Femur (tissue), 1 donor: ENCODE results near the gene SEMA6B.
A peak's percentile ranks its signal among the peaks of the same experiment; 100 is the strongest.

ENCODE experiments used
- DNase-seq: peaks from one replicate; pipeline ENCODE4 v3.0.0-alpha.2; 2017

Gene SEMA6B

DNA sequence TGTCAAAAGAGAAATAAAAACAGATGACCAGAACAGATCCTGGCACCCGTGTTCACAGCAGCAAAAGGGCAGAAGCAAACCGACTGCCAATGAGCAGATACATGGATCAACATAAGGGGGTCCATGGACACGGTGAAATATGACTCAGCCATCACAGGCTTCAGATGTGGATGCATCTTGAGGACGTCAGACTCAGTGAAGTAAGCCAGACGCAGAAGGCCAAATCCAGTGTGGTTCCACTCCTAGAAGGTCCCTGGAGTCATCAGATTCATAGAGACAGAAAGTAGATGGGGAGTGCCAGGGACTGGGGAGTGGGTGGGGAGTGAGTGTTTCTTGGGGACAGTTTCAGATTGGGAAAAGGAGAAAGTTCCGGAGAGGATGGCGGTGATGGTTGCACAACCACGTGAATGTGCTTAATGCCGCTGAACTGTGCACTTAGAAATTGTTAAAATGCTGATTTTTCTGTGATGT is 28.8 kb upstream of the SEMA6B start:
- no peak for DNase-seq

GRCh38 chr19:4587527-4587926 is 28.0 kb upstream of the SEMA6B start:
- no peak for DNase-seq

GRCh38 chr19:4586691-4587090 is 27.2 kb upstream of the SEMA6B start:
- DNase-seq: no peak

DNA sequence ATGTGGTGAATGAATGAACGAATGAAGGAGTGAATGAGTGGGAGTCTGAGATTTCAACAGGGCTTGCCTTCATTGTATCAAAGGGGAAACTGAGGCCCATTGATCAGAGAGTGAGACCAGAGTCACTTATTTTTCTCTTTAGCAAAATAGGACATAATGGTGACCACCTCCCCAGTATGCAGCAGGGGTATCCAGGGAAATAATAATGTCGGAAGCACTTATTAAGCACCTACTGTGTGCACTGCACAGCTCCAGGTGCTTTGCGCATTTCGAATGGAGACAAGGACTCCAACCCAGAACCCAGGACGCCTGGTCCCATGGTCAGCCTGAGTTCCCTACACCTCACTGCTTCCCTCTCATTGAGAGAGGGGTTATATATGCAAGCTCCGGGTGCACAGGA is 26.8 kb upstream of the SEMA6B start:
- no peak for DNase-seq

DNA sequence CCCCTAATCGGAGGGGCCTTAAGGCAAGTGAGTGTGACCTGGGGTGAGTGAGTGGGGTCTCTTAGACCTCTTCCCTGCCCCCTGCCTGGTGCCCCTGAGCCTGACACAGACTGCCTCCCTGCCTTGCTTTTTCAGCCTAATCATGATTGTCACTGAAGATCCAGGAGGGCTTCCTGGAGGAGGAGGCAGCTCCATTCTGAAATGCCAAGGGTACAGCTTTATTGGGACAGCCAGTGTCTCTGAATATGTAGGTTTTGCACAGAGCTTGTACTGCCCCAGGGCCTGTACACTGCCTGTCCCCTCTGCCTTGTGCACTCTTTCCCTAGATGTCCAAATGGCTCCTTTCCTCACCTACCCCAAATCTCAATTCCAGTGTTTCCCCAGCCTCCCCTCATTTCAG is 26.1 kb upstream of the SEMA6B start:
- no peak for DNase-seq

DNA sequence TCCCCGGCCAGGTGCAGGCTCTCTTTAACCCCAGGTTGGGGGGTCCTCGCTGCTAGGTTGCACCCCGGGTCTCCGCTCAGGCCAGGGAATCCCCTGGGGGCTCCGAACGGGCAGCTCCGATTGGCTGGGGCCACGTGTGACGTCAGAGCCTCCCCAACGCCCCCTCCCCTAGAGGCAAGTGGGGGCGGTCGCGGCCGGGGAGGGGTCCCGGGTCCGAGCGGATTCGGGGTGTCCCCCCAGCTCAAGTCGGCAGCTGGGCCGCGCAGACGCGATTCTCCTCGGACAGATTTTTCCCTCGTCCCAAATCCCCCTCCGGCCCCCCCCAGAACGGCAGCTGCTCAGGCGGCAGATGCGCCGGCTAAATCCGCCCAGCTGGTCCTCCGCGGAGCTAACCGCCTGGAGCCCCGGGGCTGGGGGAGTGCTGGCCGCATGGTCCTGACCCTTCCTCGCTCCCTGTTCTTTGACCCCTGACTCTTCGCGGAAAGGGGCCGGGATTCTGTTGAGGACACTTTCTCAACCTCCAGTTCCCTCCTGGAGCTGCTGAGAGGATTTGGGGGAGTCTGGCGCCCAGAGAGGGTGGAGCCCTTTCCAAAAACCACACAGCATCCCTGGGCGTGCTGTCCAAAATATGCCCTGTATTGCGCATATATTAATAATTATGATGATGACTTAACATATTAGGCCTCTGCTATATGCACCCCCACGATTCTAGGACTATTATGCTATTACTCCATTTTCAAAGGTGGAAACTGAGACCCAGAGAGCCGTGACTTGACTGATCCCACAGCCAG is 25.4 kb upstream of the SEMA6B start:
- peak; percentile 81 for DNase-seq

GRCh38 chr19:4583961-4584669 is 24.6 kb upstream of the SEMA6B start:
- peak; percentile 50 for DNase-seq

- DNase-seq: no peak
Observed at GRCh38 chr19:4582980-4583842, 23.7 kb upstream of the SEMA6B start.

DNA sequence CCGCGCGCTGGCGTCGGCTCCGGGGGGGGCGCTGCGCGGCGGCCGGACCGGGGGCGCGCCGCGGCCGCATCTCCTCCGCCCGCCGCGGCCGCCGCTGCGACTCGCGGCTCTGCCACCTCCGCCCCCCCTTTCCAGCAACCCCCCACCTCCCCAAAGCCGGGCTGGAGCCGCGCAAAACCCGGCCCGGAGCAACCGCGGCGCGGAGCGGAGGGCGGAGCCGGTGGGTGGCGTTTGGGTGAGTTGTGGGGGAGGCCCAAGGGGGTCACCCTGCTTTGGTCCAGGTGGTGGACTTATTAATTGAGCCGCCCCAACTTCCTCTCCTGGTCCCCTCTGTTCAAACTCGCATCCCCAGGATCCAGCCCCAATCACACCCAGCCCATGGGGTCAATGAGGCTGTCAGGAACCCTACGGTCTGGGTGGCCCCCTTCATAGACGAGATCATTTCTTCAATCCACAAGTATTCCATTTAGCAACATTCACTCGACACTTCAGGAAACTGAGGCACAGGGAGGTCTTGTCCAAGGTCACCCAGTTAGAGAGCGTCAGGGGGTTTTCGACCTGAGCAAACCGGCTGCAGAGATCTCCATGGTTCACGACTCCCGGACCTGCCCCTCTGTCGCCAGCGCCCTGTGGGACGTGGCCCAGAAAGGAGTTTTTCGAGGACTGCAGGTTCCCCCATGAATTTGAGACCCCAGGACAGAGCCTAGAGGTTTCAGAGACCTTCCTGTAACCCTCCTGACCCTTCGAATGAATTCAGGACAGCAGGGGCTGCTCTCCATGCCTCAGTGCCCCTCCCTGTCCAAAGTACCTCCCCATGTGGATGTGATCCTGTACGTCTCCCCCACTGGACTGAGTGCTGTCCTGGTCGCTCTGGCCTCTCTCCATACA is 22.4 kb upstream of the SEMA6B start:
- no peak for DNase-seq

GRCh38 chr19:4580961-4581665 is 21.6 kb upstream of the SEMA6B start:
- no peak for DNase-seq

DNA sequence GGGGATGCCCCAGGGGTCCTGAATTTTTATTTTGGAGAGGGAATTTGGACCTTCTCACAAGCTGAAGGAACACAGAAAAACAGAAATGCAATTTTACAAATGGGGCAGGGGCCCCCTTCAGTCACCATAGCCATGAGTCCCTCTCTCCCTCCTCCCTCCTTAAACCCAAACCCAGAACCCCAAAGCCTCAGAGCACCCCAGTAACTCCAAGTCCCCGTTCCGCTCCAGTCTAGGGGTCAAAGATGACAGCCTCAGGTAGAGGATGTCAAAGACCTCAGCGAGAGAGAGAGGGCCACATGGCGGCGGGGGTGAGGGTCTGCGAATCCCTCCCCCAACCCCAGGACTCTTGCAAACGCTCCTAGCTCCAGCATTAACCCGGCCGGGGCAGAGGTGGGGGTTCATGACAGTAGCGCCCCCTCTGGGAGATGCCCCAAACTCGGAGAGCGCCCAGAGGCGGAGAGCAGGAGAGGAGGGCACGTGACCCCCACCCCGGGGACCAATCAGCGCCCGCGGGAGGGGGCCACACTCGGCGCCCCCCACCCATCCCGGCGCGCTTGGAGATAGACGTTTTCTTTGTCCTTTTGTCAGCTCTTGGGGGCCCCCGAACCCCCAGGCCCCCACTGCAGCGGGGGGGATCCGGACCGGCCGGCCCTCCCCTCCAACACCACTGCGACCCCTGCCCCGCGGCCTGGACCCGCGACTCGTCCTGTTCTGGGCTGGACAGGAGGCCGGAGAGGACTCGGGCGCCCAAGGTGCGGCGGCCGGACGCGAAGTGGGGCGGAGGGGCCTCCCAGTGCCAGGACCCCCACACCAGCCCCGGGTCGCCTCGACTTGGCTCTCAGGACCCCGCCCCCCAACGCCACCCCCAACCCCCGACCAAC is 20.8 kb upstream of the SEMA6B start:
- DNase-seq: no peak

DNA sequence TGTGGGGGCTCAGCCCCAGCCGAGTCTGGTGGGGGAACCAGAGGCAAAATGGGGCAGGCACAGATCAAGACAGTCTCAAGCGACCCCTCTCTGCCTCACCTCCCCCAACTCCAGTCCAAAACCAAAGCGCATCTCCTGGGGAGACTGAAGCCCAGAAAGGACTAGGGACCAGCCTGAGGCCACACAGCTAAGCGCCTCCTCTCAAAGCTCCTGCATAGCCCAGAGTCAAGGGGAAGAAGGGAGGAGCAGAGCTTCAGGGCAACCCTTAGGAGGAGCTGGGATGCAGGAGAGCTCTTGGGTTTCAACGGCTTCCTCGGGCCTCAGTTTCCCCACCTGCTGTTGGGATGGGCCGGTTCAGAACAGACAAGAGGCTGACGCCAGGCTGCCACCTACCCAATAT is 19.9 kb upstream of the SEMA6B start:
- no peak for DNase-seq

- no peak for DNase-seq
Observed at GRCh38 chr19:4578552-4579248, 19.2 kb upstream of the SEMA6B start.

- DNase-seq: no peak
Observed at GRCh38 chr19:4577020-4577782, 17.7 kb upstream of the SEMA6B start.

DNA sequence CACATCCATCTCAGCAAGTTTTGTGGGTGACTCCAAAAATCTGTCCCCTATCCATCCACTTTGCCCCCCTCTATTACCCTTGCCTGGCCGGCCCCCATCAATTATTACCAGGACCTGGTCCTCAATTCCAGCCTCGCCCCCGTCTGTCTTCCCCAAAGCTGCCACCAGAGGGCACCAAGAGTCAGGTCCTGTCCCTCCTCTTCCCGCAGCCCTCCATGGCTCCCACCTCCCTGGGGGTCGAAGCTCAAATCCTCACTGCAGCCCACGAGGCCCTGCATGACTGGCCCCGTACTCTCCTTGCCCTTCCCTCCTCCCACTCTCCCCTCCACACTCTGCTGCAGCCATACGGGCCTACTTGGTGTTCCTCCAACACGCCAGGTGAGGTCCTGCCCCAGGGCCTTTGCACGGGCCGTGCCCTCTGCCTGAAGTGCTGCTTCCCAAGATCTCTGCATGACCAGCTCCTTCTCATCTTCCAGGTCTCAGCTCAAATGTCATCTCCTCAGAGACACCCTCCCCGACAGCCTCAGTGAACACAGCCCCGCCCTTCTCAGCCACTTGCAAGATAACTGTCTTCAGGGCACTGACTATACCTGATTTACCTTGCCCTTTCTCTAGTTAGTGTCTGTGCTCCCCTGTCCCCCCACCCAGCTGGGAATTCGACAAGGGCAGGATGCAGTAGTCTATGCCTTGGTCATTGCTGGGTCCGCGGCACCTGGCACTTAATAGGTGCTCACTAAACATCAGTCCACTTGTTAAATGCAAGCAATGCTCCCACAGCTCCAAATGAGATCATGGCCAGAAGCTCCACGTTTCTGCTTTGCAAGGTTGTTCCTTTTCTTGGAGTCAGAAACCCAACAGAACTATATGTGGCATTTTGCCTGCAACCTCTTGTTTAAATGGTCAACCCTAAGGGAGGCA is 16.8 kb upstream of the SEMA6B start:
- peak; percentile 73 for DNase-seq

- peak; percentile 86 for DNase-seq
Observed at GRCh38 chr19:4575267-4576015, 16.0 kb upstream of the SEMA6B start.

DNA sequence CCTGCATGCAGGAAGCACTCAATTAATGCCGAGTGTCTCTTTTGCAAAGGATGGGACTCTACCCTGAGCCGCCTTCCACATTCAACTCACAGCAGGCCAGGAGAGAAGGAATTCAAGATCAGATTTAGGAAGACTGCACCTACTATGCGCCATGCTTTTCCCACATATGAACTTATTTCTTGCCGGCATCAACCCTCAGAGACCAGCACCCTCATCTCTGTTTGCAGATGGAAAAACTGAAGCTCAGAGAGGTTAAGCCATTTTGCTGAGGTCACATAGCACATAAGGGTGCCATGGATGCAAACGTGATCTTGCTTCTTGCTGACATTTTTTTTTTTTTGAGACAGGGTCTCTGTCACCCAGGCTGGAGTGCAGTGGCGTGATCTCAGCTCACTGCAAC is 14.2 kb upstream of the SEMA6B start:
- no peak for DNase-seq
